ENCODE measurements around the gene TMEM212. TPM values are rescaled to one million over a fixed set of nuclear protein-coding genes. Genes with fewer than 3 reads are reported as not detected.

The TMEM212 gene
- total and polyA plus RNA-seq, 2 experiments from 2014 or later, result not detected

GRCh38 chr3:171862993-171863521 is 19.9 kb downstream of the TMEM212 start:
- H3K9ac ChIP-seq, result no peak overlapping the region
- TF ChIP-seq EZH2phosphoT487 (IDR thresholded peaks at IDR 0.05; ENCODE audit: insufficient read depth, low read depth), result no peak
- no peak for TF ChIP-seq EZH2 (IDR thresholded peaks at IDR 0.05; ENCODE audit: insufficient read depth, poor library complexity, severe bottlenecking)
- no peaks in the 10 kb centered on the region for H3K27me3 ChIP-seq (replicated peaks; ENCODE audit: insufficient read depth)
- no peak overlapping the region for H3K4me3 ChIP-seq
- no peaks in the 10 kb centered on the region for H3K9me3 ChIP-seq (ENCODE audit: low read depth)
- H3F3A ChIP-seq (ENCODE audit: insufficient read depth), result no peaks in the 10 kb centered on the region
- no peak overlapping the region for H3K4me2 ChIP-seq (ENCODE audit: unreplicated experiment)
- no peak overlapping the region for H3K27ac ChIP-seq
- no peaks in the 10 kb centered on the region for H3K9me2 ChIP-seq (ENCODE audit: insufficient read depth)
- DNase-seq, result no peak
- 64 to 67% methylated on average over 11 of the region's 11 CpGs for WGBS, 2 experiments (ENCODE audit: low coverage in 1 of 2, low lambda C conversion rate in 2 of 2, missing lambda C conversion rate in 2 of 2)
- 0 out of 2 replicates have a peak, but pooled peaks cover 9% of the 10 kb centered on the region for H3K4me1 ChIP-seq (ENCODE audit: insufficient read depth)
- H2AFZ ChIP-seq, result no peak overlapping the region
- no peaks in the 10 kb centered on the region for H3K79me2 ChIP-seq (ENCODE audit: insufficient read depth)
- in situ Hi-C loops (cut with MboI), result no loop called here
- no peaks in the 10 kb centered on the region for H4K20me1 ChIP-seq (ENCODE audit: insufficient read depth)
- H3K36me3 ChIP-seq (ENCODE audit: low read depth), result no peaks in the 10 kb centered on the region

DNA sequence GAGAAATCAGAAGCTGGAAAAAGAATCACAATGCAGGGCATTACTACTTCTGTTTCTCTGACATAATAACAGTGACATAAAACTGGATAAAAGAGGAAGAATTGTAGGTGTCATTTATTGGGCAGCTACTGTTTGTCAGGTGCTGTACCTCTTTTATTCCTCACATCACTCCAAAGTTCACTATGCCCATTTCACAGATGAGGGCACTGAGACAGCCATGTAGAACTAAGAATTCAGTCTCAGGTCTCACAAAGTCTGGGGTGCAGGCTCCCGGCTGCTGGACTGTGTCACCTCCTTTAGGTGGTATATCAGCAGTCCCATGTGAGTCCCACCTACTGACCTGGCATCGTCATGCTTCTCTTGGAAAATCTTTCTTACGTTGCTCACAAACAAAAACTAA is 20.8 kb downstream of the TMEM212 start:
- H3K27ac ChIP-seq, result no peak overlapping the region
- H3K9me3 ChIP-seq (ENCODE audit: low read depth), result no peaks in the 10 kb centered on the region
- no peaks in the 10 kb centered on the region for H3K79me2 ChIP-seq (ENCODE audit: insufficient read depth)
- no peaks in the 10 kb centered on the region for H4K20me1 ChIP-seq (ENCODE audit: insufficient read depth)
- no peaks in the 10 kb centered on the region for H3K27me3 ChIP-seq (replicated peaks; ENCODE audit: insufficient read depth)
- H3F3A ChIP-seq (ENCODE audit: insufficient read depth), result no peaks in the 10 kb centered on the region
- H3K4me3 ChIP-seq, result no peak overlapping the region
- WGBS, 2 experiments (ENCODE audit: low coverage in 1 of 2, low lambda C conversion rate in 2 of 2, missing lambda C conversion rate in 2 of 2), result 92 to 95% methylated on average over 3 of the region's 3 CpGs
- in situ Hi-C loops (cut with MboI), result no loop called here
- TF ChIP-seq EZH2 (IDR thresholded peaks at IDR 0.05; ENCODE audit: insufficient read depth, poor library complexity, severe bottlenecking), result no peak
- no peak for TF ChIP-seq EZH2phosphoT487 (IDR thresholded peaks at IDR 0.05; ENCODE audit: insufficient read depth, low read depth)
- H3K4me2 ChIP-seq (ENCODE audit: unreplicated experiment), result no peak overlapping the region
- H2AFZ ChIP-seq, result no peak overlapping the region
- no peaks in the 10 kb centered on the region for H3K9me2 ChIP-seq (ENCODE audit: insufficient read depth)
- no peak for DNase-seq
- no peak overlapping the region for H3K9ac ChIP-seq
- no peaks in the 10 kb centered on the region for H3K36me3 ChIP-seq (ENCODE audit: low read depth)
- H3K4me1 ChIP-seq (ENCODE audit: insufficient read depth), result 0 out of 2 replicates have a peak, but pooled peaks cover 9% of the 10 kb centered on the region

GRCh38 chr3:171865191-171865865 is 22.2 kb downstream of the TMEM212 start:
- Histone ChIP-seq H3K79me2 (ENCODE audit: insufficient read depth) (no peaks in the 10 kb centered on the region), H2AFZ (no peak overlapping the region), H3K9me2 (ENCODE audit: insufficient read depth) (no peaks in the 10 kb centered on the region)

DNA sequence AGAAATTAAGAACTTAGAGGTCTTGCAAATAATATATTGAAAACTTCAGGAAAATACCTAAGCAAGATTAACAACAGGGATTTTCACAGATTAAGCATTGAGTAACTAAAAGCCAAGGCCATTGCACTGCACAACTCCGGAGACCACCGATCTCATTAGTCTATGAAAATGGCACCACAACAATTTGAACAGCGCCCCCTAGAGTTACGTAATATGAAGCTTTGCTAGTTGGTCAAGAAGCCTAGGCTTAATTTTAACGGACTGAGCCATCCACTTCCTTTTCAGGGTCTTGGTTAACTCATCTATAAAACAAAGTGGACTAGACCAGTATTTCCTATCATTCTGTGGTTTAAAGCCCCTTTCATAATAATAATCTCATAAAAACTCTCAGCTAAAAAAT is 24.8 kb downstream of the TMEM212 start:
- Histone ChIP-seq H3K9me2 (ENCODE audit: insufficient read depth) (no peaks in the 10 kb centered on the region; the same call in 1 of the 2 replicates), H2AFZ (no peak overlapping the region), H3F3A (ENCODE audit: insufficient read depth) (peaks cover 3% of the 10 kb centered on the region), H3K79me2 (ENCODE audit: insufficient read depth) (no peaks in the 10 kb centered on the region), H3K4me2 (ENCODE audit: unreplicated experiment) (no peak overlapping the region), H3K27me3 (replicated peaks; ENCODE audit: insufficient read depth) (no peaks in the 10 kb centered on the region), H3K9me3 (ENCODE audit: low read depth) (no peaks in the 10 kb centered on the region), H4K20me1 (ENCODE audit: insufficient read depth) (no peaks in the 10 kb centered on the region), H3K9ac (no peak overlapping the region), H3K4me1 (ENCODE audit: insufficient read depth) (peaks cover under 1% of the 10 kb centered on the region; the same call in 1 of the 2 replicates), H3K27ac (no peak overlapping the region), H3K4me3 (no peak overlapping the region), H3K36me3 (ENCODE audit: low read depth) (no peaks in the 10 kb centered on the region)
- in situ Hi-C loops (cut with MboI), result no loop called here
- WGBS, 2 experiments (ENCODE audit: low coverage in 1 of 2, low lambda C conversion rate in 2 of 2, missing lambda C conversion rate in 2 of 2), result 69 to 74% methylated on average over 5 of the region's 5 CpGs
- no peak for TF ChIP-seq EZH2phosphoT487 (IDR thresholded peaks at IDR 0.05; ENCODE audit: insufficient read depth, low read depth)
- no peak for TF ChIP-seq EZH2 (IDR thresholded peaks at IDR 0.05; ENCODE audit: insufficient read depth, poor library complexity, severe bottlenecking)
- peak; percentile 27 for DNase-seq

More at GRCh38 chr3:171865191-171865865, 22.2 kb downstream of the TMEM212 start:
- no peaks in the 10 kb centered on the region for H3K9me3 ChIP-seq (ENCODE audit: low read depth)
- TF ChIP-seq EZH2 (IDR thresholded peaks at IDR 0.05; ENCODE audit: insufficient read depth, poor library complexity, severe bottlenecking), result no peak
- TF ChIP-seq EZH2phosphoT487 (IDR thresholded peaks at IDR 0.05; ENCODE audit: insufficient read depth, low read depth), result no peak
- H4K20me1 ChIP-seq (ENCODE audit: insufficient read depth), result no peaks in the 10 kb centered on the region
- 0 out of 2 replicates have a peak, but pooled peaks cover 9% of the 10 kb centered on the region for H3K4me1 ChIP-seq (ENCODE audit: insufficient read depth)
- in situ Hi-C loops (cut with MboI), result no loop called here
- H3K36me3 ChIP-seq (ENCODE audit: low read depth), result no peaks in the 10 kb centered on the region
- no peak overlapping the region for H3K9ac ChIP-seq
- DNase-seq, result peak; percentile 7
- H3F3A ChIP-seq (ENCODE audit: insufficient read depth), result no peaks in the 10 kb centered on the region
- H3K27ac ChIP-seq, result no peak overlapping the region
- H3K4me2 ChIP-seq (ENCODE audit: unreplicated experiment), result no peak overlapping the region
- 76 to 81% methylated on average over 5 of the region's 5 CpGs for WGBS, 2 experiments (ENCODE audit: low coverage in 1 of 2, low lambda C conversion rate in 2 of 2, missing lambda C conversion rate in 2 of 2)
- no peaks in the 10 kb centered on the region for H3K27me3 ChIP-seq (replicated peaks; ENCODE audit: insufficient read depth)
- H3K4me3 ChIP-seq, result no peak overlapping the region

All from GM23248 (cell line).